GM21390 (cell line): ENCODE data around the gene ZMIZ1.

Experiments
- ATAC-seq: cut with Tn5 transposase; IDR thresholded peaks from one replicate; pipeline ENCODE4 v1.9.1; 2021; ENCODE audit not compliant: unreplicated experiment

ZMIZ1 gene

GRCh38 chr10:79065091-79065551, 3.6 kb upstream of the ZMIZ1 start:
- ATAC-seq = no peak

DNA sequence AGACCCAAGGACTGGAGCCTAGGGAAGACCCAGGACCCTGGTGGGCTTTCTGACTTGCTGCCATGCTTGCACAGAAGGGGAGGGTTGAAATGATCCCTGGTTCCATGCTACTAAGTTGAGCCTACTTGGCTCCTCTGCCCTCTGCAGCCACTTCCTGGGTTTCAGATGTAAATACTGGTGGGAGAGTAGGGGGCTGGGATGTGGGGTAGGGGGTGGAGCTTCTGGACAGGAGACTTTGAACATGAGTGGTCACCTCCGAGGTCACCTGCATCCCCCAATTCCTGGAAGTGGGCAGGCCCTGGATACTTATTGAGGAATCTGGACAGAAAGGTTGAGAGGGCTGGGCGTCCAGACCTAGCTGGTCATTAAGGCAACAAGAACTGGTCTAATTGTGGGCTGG, 2.9 kb upstream of the ZMIZ1 start:
- no peak for ATAC-seq

DNA sequence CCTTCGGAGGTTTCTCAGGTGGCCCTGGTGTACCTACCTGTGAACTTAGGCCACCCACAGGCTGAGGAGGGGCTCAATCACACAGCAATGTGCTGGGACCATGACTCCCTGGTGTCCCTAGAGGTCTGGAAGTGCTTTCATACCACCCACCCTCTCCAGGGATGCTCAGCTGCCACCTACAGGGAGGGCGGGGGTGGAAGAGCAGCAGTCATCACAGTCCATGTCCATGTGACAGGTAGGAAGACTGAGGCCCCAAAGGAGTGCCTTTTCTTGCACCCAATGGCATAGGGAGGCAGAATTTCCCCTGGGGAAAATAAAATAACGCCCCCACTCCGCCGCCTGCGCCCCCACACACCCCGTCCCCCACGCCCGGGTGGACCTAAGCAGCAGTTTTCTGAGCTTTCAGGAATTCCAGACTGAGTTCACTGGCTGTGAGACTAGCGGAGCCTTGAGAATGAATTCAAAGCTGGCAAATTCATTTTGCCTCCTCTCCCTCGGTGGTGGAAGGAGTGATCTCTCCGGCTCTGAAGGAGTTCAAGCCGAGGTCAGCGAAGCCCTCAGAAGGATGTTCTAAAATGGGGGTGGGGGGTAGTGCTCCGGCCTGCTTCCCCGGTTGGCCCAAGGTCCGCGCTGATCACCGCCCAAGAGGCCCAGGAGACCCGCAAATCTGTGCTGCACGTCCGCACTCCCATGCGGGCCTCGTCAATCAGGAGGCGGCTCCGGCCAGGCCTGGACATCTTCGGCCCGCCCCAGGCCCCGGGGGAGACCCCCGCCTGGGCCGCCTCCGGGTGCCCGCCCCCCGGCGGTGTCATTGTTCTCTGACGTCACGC, 2.1 kb upstream of the ZMIZ1 start:
- ATAC-seq = no peak

DNA sequence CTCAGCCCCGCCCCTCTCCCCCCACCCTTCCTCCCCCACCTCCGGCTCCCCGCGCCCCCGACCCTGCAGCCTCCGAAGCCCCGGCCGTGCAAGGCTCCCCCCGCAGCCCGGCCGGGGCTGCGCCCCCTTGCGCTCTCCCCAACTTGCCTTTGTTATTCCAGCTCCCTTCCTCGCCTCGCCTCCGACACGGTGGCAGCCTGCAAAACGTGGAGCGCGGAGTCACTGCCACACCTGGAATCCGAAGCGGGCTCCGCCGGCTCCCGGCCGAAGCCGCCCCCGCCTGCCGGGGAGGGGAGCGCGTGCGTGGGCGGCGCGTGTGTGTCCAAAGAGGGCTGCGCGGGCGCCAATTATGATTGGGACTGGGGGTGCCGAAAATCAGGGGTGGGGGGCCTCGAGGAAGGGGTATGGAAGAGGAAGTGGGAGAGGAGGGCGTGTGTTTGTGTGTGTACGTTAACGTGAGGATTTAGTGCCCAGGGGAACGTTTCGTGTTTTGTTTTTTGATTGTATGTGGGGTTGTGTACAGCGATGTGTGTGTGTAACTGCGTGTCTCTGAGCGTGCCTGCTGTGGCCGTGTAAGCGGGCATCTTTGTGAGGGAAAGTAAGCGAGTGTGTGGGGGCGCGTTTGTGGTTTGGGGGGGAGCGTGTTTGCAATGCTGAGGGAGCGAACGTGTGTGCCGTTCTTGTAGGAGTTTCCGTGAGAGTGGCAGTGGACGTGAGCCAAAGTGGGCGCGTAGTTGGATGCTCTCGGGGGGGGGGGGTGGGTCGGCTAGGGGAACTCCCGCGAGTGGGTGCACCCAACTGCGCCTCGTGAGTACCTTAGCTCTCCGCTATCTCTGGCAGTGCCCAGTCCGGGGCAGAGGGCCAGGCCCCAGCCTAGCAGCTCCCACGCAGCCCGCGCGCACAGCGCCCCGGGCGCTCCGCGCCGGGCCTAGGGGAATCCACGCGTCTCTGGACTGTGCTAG, 1.2 kb upstream of the ZMIZ1 start:
- no peak for ATAC-seq

GRCh38 chr10:79068203-79068561, 584 bp upstream of the ZMIZ1 start:
- ATAC-seq = no peak

DNA sequence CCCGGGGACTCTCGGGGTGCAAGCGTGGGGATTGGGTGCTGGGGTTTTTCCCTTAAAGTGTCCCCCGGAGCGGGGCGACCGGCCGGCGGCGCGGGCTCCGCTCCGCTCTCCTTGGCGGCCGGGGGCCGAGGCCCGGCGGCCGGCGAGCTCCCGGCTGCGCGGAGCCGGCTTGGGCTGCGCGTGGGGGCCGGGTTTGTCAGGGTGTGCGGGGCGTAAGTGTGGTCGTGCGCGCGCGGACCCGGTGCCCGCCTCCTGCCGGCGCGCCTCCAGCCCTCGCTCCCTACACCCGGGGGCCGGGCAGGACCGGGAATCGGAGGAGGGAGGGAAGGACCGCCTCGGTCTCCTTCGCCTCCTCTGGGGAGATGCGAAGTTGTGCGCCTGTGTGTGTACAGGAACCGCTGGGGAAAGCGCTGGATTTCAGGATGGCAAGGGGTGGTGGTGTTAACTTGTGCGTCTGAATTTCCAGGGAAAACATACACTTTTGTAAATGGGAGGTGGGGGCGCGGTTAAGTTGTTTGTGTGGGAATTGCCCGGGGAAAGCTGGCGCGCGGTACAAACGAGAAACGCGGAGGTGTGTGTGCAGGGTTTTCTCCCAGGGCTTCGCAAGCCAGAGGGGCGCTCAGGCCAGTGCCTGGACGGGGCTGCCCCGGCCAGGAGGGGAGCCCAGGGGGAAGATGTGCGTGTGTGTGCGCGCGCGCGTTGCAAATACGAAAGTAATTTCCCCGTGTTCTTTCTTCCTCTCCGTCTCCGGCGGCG, 737 bp downstream of the ZMIZ1 start:
- peak; percentile 18 for ATAC-seq

- no peak for ATAC-seq
Measured at GRCh38 chr10:79070081-79070605, 1.4 kb downstream of the ZMIZ1 start.

GRCh38 chr10:79070606-79071395, 2.0 kb downstream of the ZMIZ1 start:
- no peak for ATAC-seq

DNA sequence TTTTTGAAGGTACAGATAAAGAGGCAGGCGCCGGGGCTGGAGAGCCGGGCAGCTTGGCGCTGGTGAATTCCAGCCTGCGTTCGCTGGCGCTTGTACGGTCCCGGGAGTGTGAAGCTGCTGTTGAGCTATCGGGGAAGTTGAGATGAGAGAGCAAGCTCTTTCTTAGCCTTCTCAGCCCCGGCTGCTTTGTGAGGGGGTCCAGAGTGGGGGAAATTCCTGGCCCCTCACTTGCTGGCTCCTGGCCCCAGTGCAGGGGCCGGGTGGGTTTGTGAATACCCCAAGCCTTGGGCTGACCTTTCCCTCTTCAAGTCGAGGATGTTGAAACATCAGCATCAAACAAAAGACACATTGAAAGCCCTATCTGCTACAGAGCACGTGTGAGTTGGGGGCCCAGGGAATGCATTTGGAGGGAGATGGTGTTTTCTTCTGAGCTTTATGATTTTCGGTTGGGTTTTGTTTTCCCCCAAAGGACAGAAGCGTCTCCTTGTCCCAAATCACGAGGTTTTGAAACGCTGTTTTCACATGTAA, 2.7 kb downstream of the ZMIZ1 start:
- no peak for ATAC-seq

DNA sequence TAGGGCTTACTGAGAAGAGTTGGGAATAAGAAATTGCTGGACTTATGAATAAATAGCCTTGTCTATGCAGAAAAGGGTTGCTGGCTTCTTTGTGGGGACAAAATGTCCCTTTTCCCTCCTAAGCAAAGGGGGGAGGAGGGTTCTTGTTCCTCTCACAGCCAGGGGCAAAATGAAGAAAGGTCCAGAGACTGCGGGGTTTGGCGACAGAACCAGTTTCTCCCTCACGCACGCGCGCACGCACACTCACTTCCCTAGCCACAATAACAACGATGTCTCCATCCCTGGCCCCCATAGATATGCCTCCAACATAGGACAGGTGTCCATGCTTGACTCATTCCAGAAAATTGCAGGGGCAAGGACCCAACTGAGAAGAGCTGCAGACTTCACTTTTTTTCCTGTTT, 3.3 kb downstream of the ZMIZ1 start:
- no peak for ATAC-seq

DNA sequence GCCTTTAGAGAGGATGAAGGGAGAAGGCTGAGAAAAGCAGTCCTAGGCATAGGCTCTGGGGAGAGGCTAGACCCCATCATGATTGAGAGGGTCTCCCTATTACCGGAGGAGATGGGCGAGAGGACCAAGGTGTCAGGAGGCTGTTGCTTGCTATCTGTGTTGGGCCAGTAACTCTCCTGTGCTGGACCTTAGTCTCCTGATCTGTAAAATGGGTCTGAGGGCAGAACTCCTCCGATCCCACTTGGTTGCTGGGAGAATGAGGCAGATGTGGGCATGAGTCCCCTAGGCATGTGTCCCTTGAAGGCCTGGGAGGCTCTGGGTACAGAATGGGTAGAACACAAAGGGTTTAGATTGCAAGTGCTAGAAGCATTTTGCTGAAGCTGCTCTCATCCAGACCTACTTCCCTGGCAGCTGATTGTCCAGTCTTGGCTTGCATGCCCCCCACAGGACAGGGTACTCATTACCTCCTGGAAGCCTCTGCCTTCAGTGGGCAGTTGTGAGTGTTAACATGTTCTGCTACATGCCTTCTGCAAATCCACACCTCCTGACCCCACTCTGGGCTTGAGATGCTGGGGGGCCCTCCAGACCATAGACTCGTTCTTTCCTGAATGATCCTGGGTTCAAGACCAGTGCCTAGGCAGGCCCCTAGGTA, 4.4 kb downstream of the ZMIZ1 start:
- ATAC-seq = no peak

- ATAC-seq = no peak
Measured at GRCh38 chr10:79073784-79074432, 5.1 kb downstream of the ZMIZ1 start.

DNA sequence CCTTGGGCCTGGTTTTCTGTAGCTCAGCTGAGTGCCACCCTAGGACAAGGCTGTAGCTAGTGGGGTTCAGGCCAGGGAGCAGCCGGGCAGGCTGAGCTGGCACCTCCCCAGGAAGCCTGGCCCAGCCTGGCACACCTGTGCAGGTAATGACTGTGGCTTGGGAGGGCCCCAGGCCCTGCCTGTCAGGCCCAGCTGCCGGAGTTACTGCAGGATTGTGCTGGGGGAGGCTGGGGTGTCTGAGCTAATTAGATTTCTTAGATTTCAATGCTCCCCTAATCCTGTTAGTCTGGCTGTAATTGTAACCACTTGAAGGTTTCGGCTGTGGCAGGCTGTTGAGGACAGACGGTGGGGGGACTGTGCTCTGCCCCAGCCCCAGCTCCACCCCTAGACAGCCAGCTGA, 6.0 kb downstream of the ZMIZ1 start:
- no peak for ATAC-seq

GRCh38 chr10:79075418-79075817, 6.7 kb downstream of the ZMIZ1 start:
- no peak for ATAC-seq

GRCh38 chr10:79077488-79078173, 8.9 kb downstream of the ZMIZ1 start:
- no peak for ATAC-seq

DNA sequence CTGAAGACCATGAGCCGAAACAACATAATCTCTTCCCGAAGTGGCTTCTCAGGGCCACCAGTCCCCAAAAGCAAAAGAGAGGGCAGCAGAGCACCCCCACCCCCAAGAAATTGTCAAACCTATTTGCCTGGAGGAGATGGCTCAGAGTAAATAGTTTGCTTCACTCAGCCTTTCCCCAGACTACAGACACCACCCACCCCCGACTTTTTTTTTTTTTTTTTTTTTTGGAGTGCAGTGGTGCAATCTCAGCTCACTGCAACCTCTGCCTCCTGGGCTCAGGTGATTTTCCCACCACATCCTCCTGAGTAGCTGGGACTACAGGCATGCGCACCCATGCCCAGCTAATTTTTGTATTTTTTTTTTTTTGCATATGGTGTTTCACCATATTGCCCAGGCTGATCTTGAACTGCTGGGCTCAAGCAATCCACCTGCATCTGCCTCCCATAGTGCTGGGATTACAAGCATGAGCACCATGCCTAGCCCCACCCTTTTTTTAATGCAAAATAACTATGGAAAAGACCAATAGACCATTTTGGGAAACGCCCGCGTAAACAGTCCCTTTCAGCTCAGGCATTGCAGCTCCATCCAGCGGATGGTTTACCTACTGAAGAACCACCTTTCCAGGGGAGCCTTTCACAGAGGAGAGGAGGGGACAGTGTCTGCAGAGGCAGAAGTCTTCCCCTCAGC, 9.7 kb downstream of the ZMIZ1 start:
- no peak for ATAC-seq

GRCh38 chr10:79079054-79079397, 10.3 kb downstream of the ZMIZ1 start:
- ATAC-seq = no peak
